ENCODE measurements around the gene KRT1. TPM values are rescaled to one million over a fixed set of nuclear protein-coding genes. Genes with fewer than 3 reads are reported as not detected.

Gene KRT1
- total RNA-seq, 1 donor from 2014 or later, result not detected

Other genes with a start within 250 kb of the KRT1 start
- gene KRT75, start 246.0 kb downstream of the KRT1 start, total RNA-seq, result not detected in 2 replicates
- gene KRT6B, start 228.3 kb downstream of the KRT1 start, total RNA-seq, result not detected in 2 replicates
- not detected in 2 replicates for gene KRT6C, start 206.6 kb downstream of the KRT1 start, total RNA-seq
- gene KRT6A, start 187.2 kb downstream of the KRT1 start, total RNA-seq, result 0.95 and 1.4 TPM in 2 replicates
- gene KRT5, start 160.0 kb downstream of the KRT1 start, total RNA-seq, result 0.25 TPM in 1 of 2 replicates, not detected in the other
- gene KRT71, start 127.3 kb downstream of the KRT1 start, total RNA-seq, result not detected in 2 replicates
- gene KRT74, start 106.6 kb downstream of the KRT1 start, total RNA-seq, result not detected in 2 replicates
- gene KRT72, start 78.9 kb downstream of the KRT1 start, total RNA-seq, result not detected in 2 replicates
- not detected in 2 replicates for gene KRT73, start 61.8 kb downstream of the KRT1 start, total RNA-seq
- gene KRT2, start 28.2 kb downstream of the KRT1 start, total RNA-seq, result not detected in 2 replicates
- gene KRT77, start 23.1 kb upstream of the KRT1 start, total RNA-seq, result not detected in 2 replicates
- gene KRT76, start 96.9 kb upstream of the KRT1 start, total RNA-seq, result not detected in 2 replicates
- gene KRT3, start 115.7 kb upstream of the KRT1 start, total RNA-seq, result 0.09 and 0.43 TPM in 2 replicates
- gene KRT4, start 133.7 kb upstream of the KRT1 start, total RNA-seq, result not detected in 2 replicates
- 0.50 and 0.82 TPM in 2 replicates for gene KRT79, start 153.9 kb upstream of the KRT1 start, total RNA-seq
- gene KRT78, start 168.6 kb upstream of the KRT1 start, total RNA-seq, result not detected in 2 replicates
- gene KRT8, start 224.7 kb upstream of the KRT1 start, total RNA-seq, result 2,321 and 2,570 TPM in 2 replicates

Data from astrocyte (in vitro differentiated cells and primary cell).